ENCODE measurements around the gene TP73. TPM values are rescaled to one million over a fixed set of nuclear protein-coding genes. Genes with fewer than 3 reads are reported as not detected.

Gene TP73
- total RNA-seq, 4 donors from 2014 or later, result 0.30 to 0.76 TPM; not detected in 2

GRCh38 chr1:3768811-3769390 is 116.6 kb downstream of the TP73 start:
- no peak overlapping the region for H3K4me3 ChIP-seq
- intact Hi-C loops (cut with DNase I; ENCODE audit: low total_unique reads), result no loop called here
- no peak for DNase-seq
- no peaks in the 10 kb centered on the region for H3K27me3 ChIP-seq
- no peaks in the 10 kb centered on the region for H3K9me3 ChIP-seq
- TF ChIP-seq POLR2A (IDR thresholded peaks at IDR 0.05) (no peak), CTCF (IDR thresholded peaks at IDR 0.05) (no peak)
- no peaks in the 10 kb centered on the region for H3K36me3 ChIP-seq
- H3K4me1 ChIP-seq, result peaks cover 0 to 4% of the 10 kb centered on the region in 2 donors
- no peak overlapping the region for H3K27ac ChIP-seq

GRCh38 chr1:3770047-3770765 is 117.9 kb downstream of the TP73 start:
- H3K36me3 ChIP-seq, result no peaks in the 10 kb centered on the region
- intact Hi-C loops (cut with DNase I; ENCODE audit: low total_unique reads), result no loop called here
- H3K27me3 ChIP-seq, result no peaks in the 10 kb centered on the region
- H3K9me3 ChIP-seq, result no peaks in the 10 kb centered on the region
- no peak overlapping the region for H3K27ac ChIP-seq
- no peak for TF ChIP-seq POLR2A (IDR thresholded peaks at IDR 0.05)
- TF ChIP-seq CTCF (IDR thresholded peaks at IDR 0.05), result no peak
- H3K4me1 ChIP-seq, result peaks cover 0 to 10% of the 10 kb centered on the region in 2 donors
- no peak for DNase-seq
- H3K4me3 ChIP-seq, result no peak overlapping the region

- Histone ChIP-seq H3K4me3 (peak overlapping the region; percentile 48 to 55), H3K36me3 (no peaks in the 10 kb centered on the region), H3K4me1 (peaks cover 0 to 10% of the 10 kb centered on the region in 2 donors), H3K27ac (peak overlapping the region in 1 of 2 donors; percentile 69), H3K9me3 (no peaks in the 10 kb centered on the region), H3K27me3 (no peaks in the 10 kb centered on the region)
- no peak for TF ChIP-seq POLR2A (IDR thresholded peaks at IDR 0.05)
- no peak for TF ChIP-seq CTCF (IDR thresholded peaks at IDR 0.05)
- no peak for DNase-seq
- intact Hi-C loops (cut with DNase I; ENCODE audit: low total_unique reads), result no loop called here
Measured at GRCh38 chr1:3771108-3772026, 119.1 kb downstream of the TP73 start.

- peak overlapping the region; percentile 70 to 94 for H3K27ac ChIP-seq
Measured at GRCh38 chr1:3772027-3772714, 119.9 kb downstream of the TP73 start.

More at GRCh38 chr1:3772027-3772714, 119.9 kb downstream of the TP73 start:
- Histone ChIP-seq H3K27me3 (no peaks in the 10 kb centered on the region), H3K4me3 (peak overlapping the region; percentile 48 to 55), H3K4me1 (peaks cover 0 to 10% of the 10 kb centered on the region in 2 donors), H3K36me3 (no peaks in the 10 kb centered on the region), H3K9me3 (no peaks in the 10 kb centered on the region)
- DNase-seq, result peak; percentile 91 to 95
- intact Hi-C loops (cut with DNase I; ENCODE audit: low total_unique reads), result no loop called here
- TF ChIP-seq POLR2A (IDR thresholded peaks at IDR 0.05) (peak in 1 of 2 donors; percentile 58), CTCF (IDR thresholded peaks at IDR 0.05) (no peak)
